Measurements from ENCODE around the gene PRKAR2B.
"Not testable (repeated sequence)": the region's sequence is repeated elsewhere in the genome, so short reads cannot be mapped to it uniquely, and the experiment has no call there.

PRKAR2B gene

GRCh38 chr7:107027208-107027607, 17.3 kb upstream of the PRKAR2B start:
- peak in 2 of 3 donors; percentile 38 to 57 for DNase-seq

- DNase-seq = peak; percentile 37 to 53 (median 38)
Observed at GRCh38 chr7:107029061-107029763, 15.3 kb upstream of the PRKAR2B start.

- no peak for DNase-seq
Observed at GRCh38 chr7:107029764-107030286, 14.7 kb upstream of the PRKAR2B start.

- DNase-seq = no peak
Observed at GRCh38 chr7:107032050-107032449, 12.5 kb upstream of the PRKAR2B start.

GRCh38 chr7:107032720-107033438, 11.6 kb upstream of the PRKAR2B start:
- DNase-seq = no peak

GRCh38 chr7:107034553-107034952, 10.0 kb upstream of the PRKAR2B start:
- DNase-seq = no peak

GRCh38 chr7:107035446-107035845, 9.1 kb upstream of the PRKAR2B start:
- DNase-seq = peak in 2 of 3 donors; percentile 38

- no peak for DNase-seq
Observed at GRCh38 chr7:107036535-107036934, 8.0 kb upstream of the PRKAR2B start.

- peak; percentile 69 to 76 (median 71) for DNase-seq
Observed at GRCh38 chr7:107037717-107038603, 6.5 kb upstream of the PRKAR2B start.

- DNase-seq = no peak
Observed at GRCh38 chr7:107039199-107039900, 5.2 kb upstream of the PRKAR2B start.

- DNase-seq = peak; percentile 36 to 43 (median 42)
Observed at GRCh38 chr7:107041097-107041496, 3.4 kb upstream of the PRKAR2B start.

GRCh38 chr7:107041764-107042163, 2.7 kb upstream of the PRKAR2B start:
- not testable (repeated sequence) for DNase-seq

GRCh38 chr7:107042326-107042910, 2.1 kb upstream of the PRKAR2B start:
- not testable (repeated sequence) for DNase-seq

GRCh38 chr7:107043491-107043890, 1.0 kb upstream of the PRKAR2B start:
- DNase-seq = peak; percentile 57 to 68 (median 62)

- no peak for DNase-seq
Observed at GRCh38 chr7:107043921-107044346, 571 bp upstream of the PRKAR2B start.

GRCh38 chr7:107045195-107045960, 873 bp downstream of the PRKAR2B start:
- peak; percentile 23 to 43 (median 37) for DNase-seq

GRCh38 chr7:107045980-107046379, 1.5 kb downstream of the PRKAR2B start:
- DNase-seq = no peak

GRCh38 chr7:107046491-107047259, 2.2 kb downstream of the PRKAR2B start:
- no peak for DNase-seq

- DNase-seq = no peak
Observed at GRCh38 chr7:107047902-107048782, 3.6 kb downstream of the PRKAR2B start.
